GM23338 (cell line): ENCODE data around the gene OST4.

Source experiments
- CREB1 ChIP-seq: fragments of 250-450 bp; sonication (Bioruptor Pico); IDR thresholded peaks from 2 replicates; pipeline ENCODE4 v1.5.0; 2020; ENCODE audit warnings: low read depth, mild to moderate bottlenecking, moderate library complexity
- CTCF ChIP-seq, 2 experiments: fragments of 200-600 bp in 1 of 2; sonication (generic) in 1 of 2; conservative IDR thresholded peaks; 2 replicates each; pipeline versions ENCODE4 v1.5.1 to v1.6.1; 2016 to 2017; ENCODE audit warnings: antibody characterized with exemption in 2 of 2, low read depth in 2 of 2, mild to moderate bottlenecking in 2 of 2, moderate library complexity in 1 of 2
- ETS1 ChIP-seq: IDR thresholded peaks from 2 replicates; pipeline ENCODE4 v1.6.1; 2016; ENCODE audit warnings: antibody characterized with exemption
- EZH2 ChIP-seq: fragments of 200-600 bp; sonication (generic); IDR thresholded peaks from one replicate; pipeline ENCODE4 v1.8.0; 2017; ENCODE audit warnings: antibody characterized with exemption, mild to moderate bottlenecking, low read depth; ENCODE audit not compliant: unreplicated experiment
- EZH2phosphoT487 ChIP-seq: fragments of 200-600 bp; sonication (generic); IDR thresholded peaks from one replicate; pipeline ENCODE4 v1.8.1; 2018; ENCODE audit warnings: antibody characterized with exemption; ENCODE audit not compliant: unreplicated experiment
- JUNB ChIP-seq: IDR thresholded peaks from one replicate; pipeline ENCODE4 v1.6.1; 2016; ENCODE audit warnings: antibody characterized with exemption; ENCODE audit not compliant: unreplicated experiment
- NANOG ChIP-seq: IDR thresholded peaks from 2 replicates; pipeline ENCODE4 v1.6.1; 2016; ENCODE audit warnings: antibody characterized with exemption, borderline replicate concordance
- POLR2AphosphoS5 ChIP-seq: IDR thresholded peaks from 2 replicates; pipeline ENCODE4 v1.6.1; 2016; ENCODE audit warnings: antibody characterized with exemption, low read depth
- REST ChIP-seq: IDR thresholded peaks from one replicate; pipeline ENCODE4 v1.6.1; 2018; ENCODE audit warnings: antibody characterized with exemption; ENCODE audit not compliant: unreplicated experiment
- ZNF114 ChIP-seq: fragments of 250-450 bp; sonication (Bioruptor Pico); IDR thresholded peaks from 2 replicates; pipeline ENCODE4 v1.5.0; 2020; ENCODE audit warnings: mild to moderate bottlenecking, moderate library complexity

GRCh38 chr2:27076323-27076722 is 4.9 kb upstream of the OST4 start:
- TF ChIP-seq ZNF114 (no peak), NANOG (no peak), ETS1 (no peak), POLR2AphosphoS5 (no peak), CTCF (conservative IDR thresholded peaks at IDR 0.05; ENCODE audit: low read depth in 2 of 2) (no peak), EZH2 (no peak), CREB1 (CRISPR knock-in tag) (no peak), REST (no peak), EZH2phosphoT487 (no peak), JUNB (no peak)
